ENCODE measurements around the gene ID4.

GRCh38 chr6:19833947-19834346 is 3.2 kb upstream of the ID4 start:
- TF ChIP-seq CTCF (IDR thresholded peaks at IDR 0.05) (no peak), EP300 (IDR thresholded peaks at IDR 0.05) (no peak)
